DOHH2 (cell line): ENCODE data around the gene ACTN4.

ENCODE experiments used
- H3F3A ChIP-seq: fragments of 200-600 bp; sonication (generic), shearing (Covaris generic); 2 replicates; pipeline ENCODE4 v1.6.0; 2016; ENCODE audit warnings: antibody characterized with exemption, mild to moderate bottlenecking; ENCODE audit not compliant: control insufficient read depth, insufficient read depth
- H3K27ac ChIP-seq: fragments of 200-600 bp; sonication (generic); 2 replicates; pipeline ENCODE4 v1.5.1; 2014; ENCODE audit warnings: low read depth, mild to moderate bottlenecking, low read length, moderate library complexity
- H3K27me3 ChIP-seq: fragments of 200-600 bp; sonication (generic); 2 replicates; pipeline ENCODE4 v1.6.1; 2014; ENCODE audit warnings: mild to moderate bottlenecking, low read length, mixed read lengths; ENCODE audit not compliant: control insufficient read depth
- H3K36me3 ChIP-seq: fragments of 200-600 bp; sonication (generic); 2 replicates; pipeline ENCODE4 v1.6.1; 2014; ENCODE audit warnings: mild to moderate bottlenecking, low read length, moderate library complexity, mixed read lengths; ENCODE audit not compliant: control insufficient read depth
- H3K4me1 ChIP-seq: fragments of 200-600 bp; sonication (generic); 2 replicates; pipeline ENCODE4 v1.6.1; 2014; ENCODE audit warnings: mild to moderate bottlenecking, low read length, mixed read lengths; ENCODE audit not compliant: control insufficient read depth
- H3K4me2 ChIP-seq: fragments of 200-600 bp; sonication (generic); 2 replicates; pipeline ENCODE4 v1.6.0; 2014; ENCODE audit warnings: mild to moderate bottlenecking, low read length, moderate library complexity
- H3K4me3 ChIP-seq: fragments of 200-600 bp; sonication (generic); 2 replicates; pipeline ENCODE4 v1.5.1; 2014; ENCODE audit warnings: mild to moderate bottlenecking, low read length, mixed read lengths
- H3K79me2 ChIP-seq: fragments of 200-600 bp; sonication (generic); 2 replicates; pipeline ENCODE4 v1.6.1; 2014; ENCODE audit warnings: mild to moderate bottlenecking, low read length, mixed read lengths; ENCODE audit not compliant: control insufficient read depth
- H3K9me2 ChIP-seq: fragments of 200-600 bp; sonication (generic); replicated peaks from 2 replicates; pipeline ENCODE4 v1.6.1; 2014; ENCODE audit warnings: mild to moderate bottlenecking, low read length, mixed read lengths; ENCODE audit not compliant: control insufficient read depth
- H3K9me3 ChIP-seq: fragments of 200-600 bp; sonication (generic); 2 replicates; pipeline ENCODE4 v1.6.1; 2014; ENCODE audit warnings: antibody characterized with exemption, low read length, mixed read lengths; ENCODE audit not compliant: control insufficient read depth, insufficient read depth
- H4K20me1 ChIP-seq: fragments of 200-600 bp; sonication (generic); 2 replicates; pipeline ENCODE4 v1.6.0; 2014; ENCODE audit warnings: low read depth, mild to moderate bottlenecking, antibody characterized with exemption, low read length, moderate library complexity; ENCODE audit not compliant: control insufficient read depth, insufficient read depth
- CTCF ChIP-seq: fragments of 200-600 bp; sonication (generic); IDR thresholded peaks from one replicate; pipeline ENCODE4 v1.5.1; 2014; ENCODE audit warnings: antibody characterized with exemption, mild to moderate bottlenecking, low read depth, low read length; ENCODE audit not compliant: poor library complexity, severe bottlenecking
- EZH2phosphoT487 ChIP-seq: fragments of 200-600 bp; sonication (generic); IDR thresholded peaks from 2 replicates; pipeline ENCODE4 v1.6.1; 2017; ENCODE audit warnings: borderline replicate concordance, mild to moderate bottlenecking, antibody characterized with exemption, low read length, moderate library complexity, mixed read lengths

The ACTN4 gene

GRCh38 chr19:38665219-38665931 lies 17.9 kb downstream of the ACTN4 start:
- Histone ChIP-seq H4K20me1 (peaks cover 27% of the 10 kb centered on the region), H3K27ac (peak overlapping the region; percentile 81; the same call in 1 of the 2 replicates), H3K9me2 (no peaks in the 10 kb centered on the region), H3F3A (peaks cover 6% of the 10 kb centered on the region; the same call in 1 of the 2 replicates), H3K4me1 (peaks cover 61% of the 10 kb centered on the region), H3K27me3 (no peaks in the 10 kb centered on the region), H3K36me3 (peaks cover 17% of the 10 kb centered on the region), H3K4me2 (peak overlapping the region; percentile 86), H3K79me2 (peaks cover 97% of the 10 kb centered on the region), H3K9me3 (no peaks in the 10 kb centered on the region), H3K4me3 (peak overlapping the region; percentile 67; the same call in 1 of the 2 replicates)
- TF ChIP-seq CTCF (no peak), EZH2phosphoT487 (no peak)

GRCh38 chr19:38665950-38666662 lies 18.7 kb downstream of the ACTN4 start:
- Histone ChIP-seq H3K9me2 (no peaks in the 10 kb centered on the region), H3K27me3 (no peaks in the 10 kb centered on the region), H3K4me2 (peak overlapping the region; percentile 86), H3K27ac (peak overlapping the region; percentile 81), H3K4me1 (peaks cover 61% of the 10 kb centered on the region), H3K36me3 (peaks cover 17% of the 10 kb centered on the region), H3F3A (peaks cover 6% of the 10 kb centered on the region; the same call in 1 of the 2 replicates), H3K9me3 (no peaks in the 10 kb centered on the region), H4K20me1 (peaks cover 27% of the 10 kb centered on the region), H3K4me3 (peak overlapping the region; percentile 67), H3K79me2 (peaks cover 96% of the 10 kb centered on the region)
- no peak for TF ChIP-seq EZH2phosphoT487
- TF ChIP-seq CTCF = no peak

- peaks cover 61% of the 10 kb centered on the region for H3K4me1 ChIP-seq
- H3K27me3 ChIP-seq = no peaks in the 10 kb centered on the region
- peaks cover 17% of the 10 kb centered on the region for H3K36me3 ChIP-seq
- H3K9me2 ChIP-seq = no peaks in the 10 kb centered on the region
- peak overlapping the region; percentile 81 for H3K27ac ChIP-seq
- peak overlapping the region; percentile 86 for H3K4me2 ChIP-seq
- H3K9me3 ChIP-seq = no peaks in the 10 kb centered on the region
- H3K79me2 ChIP-seq = peaks cover 99% of the 10 kb centered on the region
- H3F3A ChIP-seq = peaks cover 6% of the 10 kb centered on the region; the same call in 1 of the 2 replicates
- peak overlapping the region; percentile 67 for H3K4me3 ChIP-seq
- TF ChIP-seq CTCF = no peak
- TF ChIP-seq EZH2phosphoT487 = no peak
- peaks cover 30% of the 10 kb centered on the region for H4K20me1 ChIP-seq
These were observed 19.4 kb downstream of the ACTN4 start for GRCh38 chr19:38666663-38667511.
